Activated CD4-positive, alpha-beta T cell treated with anti-CD3 and anti-CD28 coated beads, Interleukin-2, Interleukin-4, amounts not matched to agents 100 ng/mL and 50 ng/mL, durations not matched to agents 16 hours and 8 hours (primary cell): ENCODE data around the gene SPINK9.
A peak's percentile ranks its signal among the peaks of the same experiment; 100 is the strongest.

Experiments used
- DNase-seq: peaks from one replicate; pipeline ENCODE4 v3.0.0-alpha.2; 2020; ENCODE audit warnings: low spot score

The SPINK9 gene

GRCh38 chr5:148368299-148368698, 32.9 kb downstream of the SPINK9 start:
- no peak for DNase-seq

GRCh38 chr5:148372166-148372725, 36.9 kb downstream of the SPINK9 start:
- DNase-seq: no peak

- DNase-seq: no peak
These were observed 37.5 kb downstream of the SPINK9 start for GRCh38 chr5:148372893-148373292.

GRCh38 chr5:148374690-148375360, 39.5 kb downstream of the SPINK9 start:
- DNase-seq: peak; percentile 48

- no peak for DNase-seq
These were observed 40.8 kb downstream of the SPINK9 start for GRCh38 chr5:148376198-148376597.

- DNase-seq: no peak
These were observed 43.3 kb downstream of the SPINK9 start for GRCh38 chr5:148378670-148379069.

GRCh38 chr5:148379340-148379739, 44.0 kb downstream of the SPINK9 start:
- DNase-seq: no peak

- no peak for DNase-seq
These were observed 46.5 kb downstream of the SPINK9 start for GRCh38 chr5:148381906-148382305.

GRCh38 chr5:148382961-148383360, 47.6 kb downstream of the SPINK9 start:
- DNase-seq: no peak

GRCh38 chr5:148383564-148384379, 48.4 kb downstream of the SPINK9 start, which contains the start of gene FBXO38:
Gene FBXO38 (plus strand): TSS chr5:148383958. CDS start chr5:148394777, 10,819 bp downstream.
- DNase-seq: peak; percentile 97

- DNase-seq: no peak
These were observed 49.0 kb downstream of the SPINK9 start for GRCh38 chr5:148384380-148384737.

GRCh38 chr5:148385094-148385493, 49.7 kb downstream of the SPINK9 start:
- DNase-seq: no peak

- DNase-seq: no peak
These were observed 50.7 kb downstream of the SPINK9 start for GRCh38 chr5:148386041-148386440.

- no peak for DNase-seq
These were observed 52.0 kb downstream of the SPINK9 start for GRCh38 chr5:148387325-148387724.

- peak; percentile 69 for DNase-seq
These were observed 53.3 kb downstream of the SPINK9 start for GRCh38 chr5:148388696-148389095.
